H1 (cell line): ENCODE data around the gene NAV2. TPM values are rescaled to one million over a fixed set of nuclear protein-coding genes. Genes with fewer than 3 reads are reported as not detected.

Experiments
- CTCF ChIA-PET: fragments of 300-600 bp; sonication (Branson Sonifier 250); formaldehyde crosslinking; loops from one replicate; lab custom pipeline; 2021; ENCODE audit not compliant: partially characterized antibody; lab: Charles Lee
- POLR2A ChIA-PET: fragments of 300-600 bp; sonication (Branson Sonifier 250); formaldehyde crosslinking; loops from one replicate; lab custom pipeline; 2021; ENCODE audit warnings: inconsistent platforms; ENCODE audit not compliant: partially characterized antibody; lab: Charles Lee
- DNase-seq, 2 experiments: peaks; one replicate each; pipeline versions ENCODE4 v3.0.0 to v3.0.0-alpha.2; 2010 to 2022; ENCODE audit warnings: low spot score in 2 of 2, low read depth in 1 of 2, mixed read lengths in 1 of 2
- FAIRE-seq: peaks from 2 replicates; lab custom pipeline; 2011; peaks lifted over from hg19 to GRCh38; lab: Jason Lieb, UNC
- H2AFZ ChIP-seq: 2 replicates; pipeline ENCODE4 v1.8.1; 2012; ENCODE audit warnings: low read length, inconsistent platforms
- H2AK5ac ChIP-seq: 2 replicates; pipeline ENCODE4 v1.6.1; 2013; ENCODE audit warnings: low read depth, low read length
- H2BK120ac ChIP-seq: replicated peaks from 2 replicates; pipeline ENCODE3; 2013; ENCODE audit warnings: low read depth, low read length, inconsistent platforms
- H2BK12ac ChIP-seq: 2 replicates; pipeline ENCODE4 v1.6.1; 2013; ENCODE audit warnings: low read depth, low read length
- H2BK15ac ChIP-seq: 2 replicates; pipeline ENCODE4 v1.6.1; 2013; ENCODE audit warnings: low read length
- H2BK20ac ChIP-seq: 2 replicates; pipeline ENCODE4 v1.6.1; 2013; ENCODE audit warnings: low read length
- H2BK5ac ChIP-seq: 2 replicates; pipeline ENCODE4 v1.6.1; 2013; ENCODE audit warnings: low read depth, low read length
- H3K14ac ChIP-seq: 2 replicates; pipeline ENCODE4 v1.6.1; 2013; ENCODE audit warnings: inconsistent platforms; ENCODE audit not compliant: insufficient read length
- H3K18ac ChIP-seq: 2 replicates; pipeline ENCODE4 v1.6.1; 2013; ENCODE audit warnings: low read length; ENCODE audit errors: extremely low read depth
- H3K23ac ChIP-seq: 2 replicates; pipeline ENCODE4 v1.6.1; 2013; ENCODE audit warnings: inconsistent platforms; ENCODE audit not compliant: insufficient read length
- H3K23me2 ChIP-seq: 2 replicates; pipeline ENCODE4 v1.6.1; 2013; ENCODE audit warnings: low read depth, low read length
- H3K27ac ChIP-seq: 2 replicates; pipeline ENCODE4 v1.6.1; 2011; ENCODE audit warnings: low read depth, low read length, inconsistent platforms
- H3K27me3 ChIP-seq, 4 experiments: replicated peaks in 1 of 4; 1 replicate in 1 of 4; 2 replicates in 3 of 4; pipeline versions ENCODE4 v1.6.1 to v1.8.1; 2011 to 2013; ENCODE audit warnings: low read length in 3 of 4, mild to moderate bottlenecking in 3 of 4, inconsistent platforms in 2 of 4, mixed read lengths in 2 of 4, moderate library complexity in 1 of 4; ENCODE audit not compliant: control insufficient read depth in 3 of 4, insufficient read depth in 3 of 4; ENCODE audit errors: extremely low read depth in 1 of 4
- H3K36me3 ChIP-seq, 4 experiments: 2 replicates each; pipeline versions ENCODE4 v1.6.1 to v1.8.1; 2011 to 2013; ENCODE audit warnings: mild to moderate bottlenecking in 4 of 4, low read length in 3 of 4, moderate library complexity in 2 of 4, control low read depth in 1 of 4, inconsistent platforms in 1 of 4; ENCODE audit not compliant: insufficient read depth in 4 of 4, control insufficient read depth in 2 of 4
- H3K4ac ChIP-seq: replicated peaks from 2 replicates; pipeline ENCODE3; 2013; ENCODE audit warnings: low read length, low read depth, mixed read lengths, inconsistent platforms; ENCODE audit not compliant: insufficient read length
- H3K4me1 ChIP-seq, 4 experiments: replicated peaks in 1 of 4; 1 replicate in 1 of 4; 2 replicates in 3 of 4; pipeline versions ENCODE4 v1.6.1 to v1.8.1; 2011 to 2013; ENCODE audit warnings: low read length in 3 of 4, inconsistent platforms in 2 of 4, mixed read lengths in 1 of 4; ENCODE audit not compliant: insufficient read depth in 4 of 4, control insufficient read depth in 3 of 4
- H3K4me2 ChIP-seq, 2 experiments: 2 replicates each; pipeline versions ENCODE4 v1.6.1 to v1.8.1; 2011 to 2013; ENCODE audit warnings: low read depth in 2 of 2, low read length in 2 of 2, control low read depth in 1 of 2, inconsistent platforms in 1 of 2, mild to moderate bottlenecking in 1 of 2; ENCODE audit not compliant: insufficient read depth in 1 of 2
- H3K4me3 ChIP-seq, 4 experiments: fragments of 200-600, 300-600 bp in 1 of 4; sonication (generic), shearing (Covaris generic), sonication (Bioruptor Twin) in 1 of 4; 2 replicates each; pipeline versions ENCODE4 v1.5.1 to v1.8.1; 2011 to 2016; ENCODE audit warnings: low read length in 4 of 4, low read depth in 3 of 4, control low read depth in 2 of 4, inconsistent platforms in 2 of 4, mild to moderate bottlenecking in 2 of 4, mixed read lengths in 1 of 4, moderate library complexity in 1 of 4; ENCODE audit not compliant: insufficient read depth in 2 of 4; ENCODE audit errors: extremely low read depth in 1 of 4
- H3K56ac ChIP-seq: replicated peaks from 2 replicates; pipeline ENCODE3; 2013; ENCODE audit warnings: low read depth, mild to moderate bottlenecking, mixed read lengths, low read length, inconsistent platforms; ENCODE audit not compliant: insufficient read length
- H3K79me1 ChIP-seq: 2 replicates; pipeline ENCODE4 v1.6.1; 2013; ENCODE audit warnings: low read depth, low read length, control low read depth
- H3K79me2 ChIP-seq, 2 experiments: 2 replicates each; pipeline versions ENCODE4 v1.6.1 to v1.8.1; 2012 to 2013; ENCODE audit warnings: low read length in 2 of 2, mild to moderate bottlenecking in 2 of 2, inconsistent platforms in 1 of 2; ENCODE audit not compliant: insufficient read depth in 2 of 2, control insufficient read depth in 1 of 2
- H3K9ac ChIP-seq, 4 experiments: replicated peaks in 1 of 4; 1 replicate in 1 of 4; 2 replicates in 3 of 4; pipeline versions ENCODE4 v1.6.1 to v1.8.1; 2011 to 2013; ENCODE audit warnings: low read depth in 3 of 4, low read length in 3 of 4, control low read depth in 2 of 4, mild to moderate bottlenecking in 2 of 4, moderate library complexity in 2 of 4, inconsistent platforms in 1 of 4; ENCODE audit errors: extremely low read depth in 1 of 4
- H3K9me3 ChIP-seq, 2 experiments: 2 replicates each; pipeline versions ENCODE4 v1.6.1 to v1.8.1; 2012 to 2013; ENCODE audit warnings: mild to moderate bottlenecking in 2 of 2, moderate library complexity in 2 of 2, control low read depth in 1 of 2, inconsistent platforms in 1 of 2, low read depth in 1 of 2, low read length in 1 of 2, mixed read lengths in 1 of 2; ENCODE audit not compliant: insufficient read depth in 2 of 2
- H4K20me1 ChIP-seq, 2 experiments: replicated peaks in 1 of 2; 2 replicates each; pipeline versions ENCODE3 to v1.8.1; 2011 to 2013; ENCODE audit warnings: inconsistent platforms in 2 of 2, low read length in 2 of 2, mild to moderate bottlenecking in 1 of 2; ENCODE audit not compliant: insufficient read depth in 2 of 2, control insufficient read depth in 1 of 2
- H4K5ac ChIP-seq: 2 replicates; pipeline ENCODE4 v1.6.1; 2013; ENCODE audit warnings: low read length, low read depth, mixed read lengths, inconsistent platforms; ENCODE audit not compliant: insufficient read length
- H4K8ac ChIP-seq: 2 replicates; pipeline ENCODE4 v1.8.0; 2013; ENCODE audit warnings: mild to moderate bottlenecking, moderate library complexity, low read length, inconsistent platforms; ENCODE audit not compliant: insufficient read depth; ENCODE audit errors: extremely low read depth
- H4K91ac ChIP-seq: replicated peaks from 2 replicates; pipeline ENCODE3; 2013; ENCODE audit warnings: low read length, mixed read lengths, inconsistent platforms; ENCODE audit not compliant: insufficient read length
- ATF2 ChIP-seq: IDR thresholded peaks from 2 replicates; pipeline ENCODE4 v1.6.1; 2012; ENCODE audit warnings: low read length, inconsistent platforms
- BCL11A ChIP-seq, 2 experiments: IDR thresholded peaks; one replicate each; pipeline ENCODE4 v1.6.1; 2011; ENCODE audit warnings: low read depth in 2 of 2, low read length in 2 of 2, mild to moderate bottlenecking in 2 of 2
- CBX8 ChIP-seq: fragments of 300-800, 300-1000 bp; sonication (generic); IDR thresholded peaks from 2 replicates; pipeline ENCODE4 v1.7.1; 2016; ENCODE audit warnings: low read depth, low read length, borderline replicate concordance
- E2F6 ChIP-seq: IDR thresholded peaks from 2 replicates; pipeline ENCODE4 v1.6.1; 2012; ENCODE audit warnings: inconsistent platforms
- EGR1 ChIP-seq: IDR thresholded peaks from 2 replicates; pipeline ENCODE4 v1.6.1; 2011; ENCODE audit warnings: low read depth, low read length, borderline replicate concordance
- JUN ChIP-seq: IDR thresholded peaks from 2 replicates; pipeline ENCODE4 v1.6.1; 2011; ENCODE audit warnings: low read depth, mild to moderate bottlenecking, improper control_type of control experiment, low read length
- JUND ChIP-seq: IDR thresholded peaks from 2 replicates; pipeline ENCODE4 v1.6.1; 2011; ENCODE audit warnings: mild to moderate bottlenecking, improper control_type of control experiment, low read length
- MAFK ChIP-seq: IDR thresholded peaks from 2 replicates; pipeline ENCODE4 v1.6.1; 2012; ENCODE audit warnings: low read depth, mild to moderate bottlenecking, improper control_type of control experiment, low read length
- NRF1 ChIP-seq: IDR thresholded peaks from 2 replicates; pipeline ENCODE4 v1.6.1; 2011; ENCODE audit warnings: mild to moderate bottlenecking, low read depth, low read length, improper control_type of control experiment
- RBBP5 ChIP-seq: IDR thresholded peaks from 2 replicates; pipeline ENCODE4 v1.7.1; 2012; ENCODE audit warnings: low read depth, mild to moderate bottlenecking, inconsistent platforms, low read length, moderate library complexity, borderline replicate concordance
- SP1 ChIP-seq: IDR thresholded peaks from 2 replicates; pipeline ENCODE4 v1.6.1; 2011; ENCODE audit warnings: low read depth, low read length
- SP2 ChIP-seq: IDR thresholded peaks from 2 replicates; pipeline ENCODE4 v1.6.1; 2012; ENCODE audit warnings: mild to moderate bottlenecking, low read length, inconsistent platforms
- SP4 ChIP-seq: IDR thresholded peaks from 2 replicates; pipeline ENCODE4 v1.6.1; 2012; ENCODE audit warnings: low read length, inconsistent platforms
- polyA plus RNA-seq, 7 experiments: library from polyadenylated mRNA; depleted of rRNA in 3 of 7; stranded (reverse) in 5 of 7; unstranded in 2 of 7; fragments of >200 nt in 5 of 7; fragments of 200-250 nt in 2 of 7; gene quantifications; 1 replicate in 5 of 7; 2 replicates in 1 of 7; 4 replicates in 1 of 7; pipeline versions ENCODE4 v1.2.1 to v1.2.3, GENCODE V29; 2011 to 2013; ENCODE audit warnings: missing spikeins in 2 of 7, mixed read lengths in 2 of 7
- total RNA-seq: library from RNA; stranded (reverse); fragmentation: NEBNext Ultra II Directional; extraction: Animal tissue kit (Norgen Biotek cat#: 25700); gene quantifications from 2 replicates; pipeline ENCODE4 v1.2.1, GENCODE V29; 2021

The NAV2 gene
- total and polyA plus RNA-seq, 2 of the 8 experiments (the other 6 are each of a cell fraction or from before 2014, with no cell fraction given): 35.6 to 73.6 TPM

- H2AK5ac ChIP-seq: no peak overlapping the region
- CTCF ChIA-PET: interaction anchor here (1.0 to 2.9 kb wide), 28 partner anchors 10 to 191 kb away, joined by 3 to 104 read pairs (median 11); no protein-coding TSS in a partner anchor
Observed at GRCh38 chr11:19744130-19744529, 31.5 kb downstream of the NAV2 start.

More at GRCh38 chr11:19744130-19744529, 31.5 kb downstream of the NAV2 start:
- H3K4me3 ChIP-seq: no peak overlapping the region
- H4K5ac ChIP-seq: no peak overlapping the region
- no peak overlapping the region for H2AFZ ChIP-seq
- no peak for FAIRE-seq
- no peak overlapping the region for H2BK5ac ChIP-seq
- no peak overlapping the region for H3K27ac ChIP-seq
- TF ChIP-seq ATF2 (no peak), NRF1 (no peak), JUN (no peak), SP1 (no peak), JUND (no peak), SP4 (no peak), SP2 (no peak), EGR1 (no peak), E2F6 (no peak), RBBP5 (no peak), BCL11A (IDR thresholded peaks at IDR 0.05; ENCODE audit: low read depth in 2 of 2, low read length in 2 of 2) (no peak), MAFK (no peak), CBX8 (no peak)
- TF ChIP-seq, all 59 proteins: peak for 0
- no peak overlapping the region for H3K18ac ChIP-seq
- POLR2A ChIA-PET: no interaction called here
- H4K20me1 ChIP-seq: no peaks in the 10 kb centered on the region
- no peak overlapping the region for H3K4ac ChIP-seq
- H3K79me2 ChIP-seq: no peaks in the 10 kb centered on the region
- H2BK12ac ChIP-seq: no peak overlapping the region
- H3K79me1 ChIP-seq: no peaks in the 10 kb centered on the region
- no peaks in the 10 kb centered on the region for H3K36me3 ChIP-seq
- no peak overlapping the region for H3K14ac ChIP-seq
- no peak overlapping the region for H3K9ac ChIP-seq
- H3K9me3 ChIP-seq: peaks cover 7 to 9% of the 10 kb centered on the region in 2 experiments; a peak in 2 of 4 replicates
- DNase-seq: no peak
- H3K56ac ChIP-seq: no peak overlapping the region
- H2BK120ac ChIP-seq: no peak overlapping the region
- H2BK15ac ChIP-seq: no peak overlapping the region
- H2BK20ac ChIP-seq: no peak overlapping the region
- no peak overlapping the region for H4K8ac ChIP-seq
- H3K23me2 ChIP-seq: no peaks in the 10 kb centered on the region
- peaks cover 0 to 13% (median 3%) of the 10 kb centered on the region in 4 experiments; a peak in 3 of 7 replicates for H3K4me1 ChIP-seq
- no peak overlapping the region for H3K23ac ChIP-seq
- H3K4me2 ChIP-seq: no peak overlapping the region
- H4K91ac ChIP-seq: no peak overlapping the region
- H3K27me3 ChIP-seq: no peaks in the 10 kb centered on the region
